ENCODE measurements around the gene MRPL30. TPM values are rescaled to one million over a fixed set of nuclear protein-coding genes. Genes with fewer than 3 reads are reported as not detected.
"Not testable (repeated sequence)": the region's sequence is repeated elsewhere in the genome, so short reads cannot be mapped to it uniquely, and the experiment has no call there.

The MRPL30 gene
- 10 to 100 TPM in 1 of 2 donors, 1 to 10 TPM in 1; 8.9 to 24.5 TPM for total RNA-seq

DNA sequence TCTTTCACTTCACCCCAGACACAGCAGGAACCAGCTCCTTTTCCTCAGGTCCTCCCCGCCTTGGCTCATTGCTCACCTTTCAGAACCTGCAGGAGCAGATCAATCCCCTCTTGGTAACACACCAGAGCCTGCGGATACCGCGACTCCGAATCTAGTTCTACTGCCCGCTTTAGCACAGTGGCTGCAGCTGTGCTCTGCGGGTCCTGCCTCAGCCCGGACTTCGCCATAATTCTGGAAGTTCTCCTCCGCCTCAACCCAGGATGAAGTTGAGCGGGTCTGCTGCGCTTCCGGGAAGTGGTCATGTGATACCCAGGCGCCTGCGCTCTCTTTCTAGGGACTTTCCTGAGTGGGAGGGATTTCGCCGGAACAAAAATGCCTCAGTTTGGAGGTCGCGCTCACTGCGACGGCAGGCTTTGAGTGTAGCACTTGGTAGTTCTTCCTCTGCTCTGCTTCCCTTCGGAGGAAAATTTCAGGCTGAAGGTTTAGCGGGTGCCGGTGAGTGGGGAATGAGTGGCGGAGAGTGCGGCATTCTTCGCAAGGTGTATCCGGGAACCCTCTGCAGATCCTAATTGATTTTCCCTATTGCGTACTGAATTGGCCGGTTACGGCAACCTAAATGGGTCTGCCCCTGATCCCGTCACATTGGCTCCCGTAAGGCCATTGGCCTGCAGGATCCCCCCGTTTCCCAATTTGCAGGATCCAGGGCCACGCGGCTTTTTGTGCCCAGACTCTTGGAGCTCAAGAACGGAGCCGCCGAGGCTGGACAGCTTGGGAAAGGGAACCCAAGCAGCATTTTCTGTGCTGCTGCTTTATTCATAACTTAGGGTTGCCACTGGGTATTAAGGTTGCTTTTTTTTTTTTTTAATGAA lies at the start of gene MRPL30, which contains the start of gene MITD1:
Gene MRPL30 (plus strand): TSS at position 430 of the 869 bp plus-strand sequence. CDS start 5,020 bp downstream, outside the sequence.
Gene MITD1 (minus strand): TSS at position 304 of the 869 bp plus-strand sequence. CDS start 77 bp downstream, at position 227.
- peak within 1 kb of the TSS; percentile 71 for H3K4me3 ChIP-seq
- no peaks in the 10 kb centered on the region for H3K27me3 ChIP-seq (replicated peaks; ENCODE audit: insufficient read depth)
- peak; percentile 68 for DNase-seq (ENCODE audit: low spot score)
- TF ChIP-seq, protein P1, sequence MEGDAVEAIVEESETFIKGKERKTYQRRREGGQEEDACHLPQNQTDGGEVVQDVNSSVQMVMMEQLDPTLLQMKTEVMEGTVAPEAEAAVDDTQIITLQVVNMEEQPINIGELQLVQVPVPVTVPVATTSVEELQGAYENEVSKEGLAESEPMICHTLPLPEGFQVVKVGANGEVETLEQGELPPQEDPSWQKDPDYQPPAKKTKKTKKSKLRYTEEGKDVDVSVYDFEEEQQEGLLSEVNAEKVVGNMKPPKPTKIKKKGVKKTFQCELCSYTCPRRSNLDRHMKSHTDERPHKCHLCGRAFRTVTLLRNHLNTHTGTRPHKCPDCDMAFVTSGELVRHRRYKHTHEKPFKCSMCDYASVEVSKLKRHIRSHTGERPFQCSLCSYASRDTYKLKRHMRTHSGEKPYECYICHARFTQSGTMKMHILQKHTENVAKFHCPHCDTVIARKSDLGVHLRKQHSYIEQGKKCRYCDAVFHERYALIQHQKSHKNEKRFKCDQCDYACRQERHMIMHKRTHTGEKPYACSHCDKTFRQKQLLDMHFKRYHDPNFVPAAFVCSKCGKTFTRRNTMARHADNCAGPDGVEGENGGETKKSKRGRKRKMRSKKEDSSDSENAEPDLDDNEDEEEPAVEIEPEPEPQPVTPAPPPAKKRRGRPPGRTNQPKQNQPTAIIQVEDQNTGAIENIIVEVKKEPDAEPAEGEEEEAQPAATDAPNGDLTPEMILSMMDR (IDR thresholded peaks at IDR 0.05) = no peak
- no peaks in the 10 kb centered on the region for H3K9me3 ChIP-seq
- H3K4me1 ChIP-seq (ENCODE audit: control insufficient read depth in 1 of 2, low read depth in 2 of 2) = peaks cover 24 to 37% of the 10 kb centered on the region in 2 donors
- ATAC-seq (ENCODE audit: insufficient number of reproducible peaks, low FRiP score, low read depth) = peak; percentile 94
- H3K36me3 ChIP-seq = no peaks in the 10 kb centered on the region
- H3K27ac ChIP-seq = peak within 1 kb of the TSS; percentile 33 to 69

DNA sequence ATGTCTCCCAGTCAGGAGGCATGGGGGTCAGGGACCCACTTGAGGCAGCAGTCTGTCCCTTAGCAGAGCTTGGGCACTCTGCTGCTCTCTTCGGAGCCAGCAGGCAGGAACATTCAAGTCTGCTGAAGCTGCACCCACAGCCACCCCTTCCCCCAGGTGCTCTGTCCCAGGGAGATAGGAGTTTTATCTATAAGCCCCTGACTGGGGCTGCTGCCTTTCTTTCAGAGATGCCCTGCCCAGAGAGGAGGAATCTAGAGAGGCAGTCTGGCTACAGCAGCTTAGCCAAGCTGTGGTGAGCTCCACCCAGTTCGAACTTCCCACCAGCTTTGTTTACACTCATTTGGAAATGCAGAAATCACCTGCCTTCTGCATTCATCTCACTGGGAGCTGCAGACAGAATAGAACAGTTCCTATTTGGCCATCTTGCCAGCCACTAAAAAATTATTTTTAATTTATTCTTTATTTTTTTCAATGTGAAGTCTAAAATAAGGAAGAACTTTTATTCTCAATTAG lies 45.9 kb upstream of the MRPL30 start:
- DNase-seq (ENCODE audit: low spot score); H3K27ac ChIP-seq; ATAC-seq (ENCODE audit: insufficient number of reproducible peaks, low FRiP score, low read depth); H3K4me1 ChIP-seq (ENCODE audit: control insufficient read depth in 1 of 2, low read depth in 2 of 2); H3K27me3 ChIP-seq (replicated peaks; ENCODE audit: insufficient read depth); H3K36me3 ChIP-seq; H3K4me3 ChIP-seq: not testable (repeated sequence)
- H3K9me3 ChIP-seq = peaks cover 31% of the 10 kb centered on the region

DNA sequence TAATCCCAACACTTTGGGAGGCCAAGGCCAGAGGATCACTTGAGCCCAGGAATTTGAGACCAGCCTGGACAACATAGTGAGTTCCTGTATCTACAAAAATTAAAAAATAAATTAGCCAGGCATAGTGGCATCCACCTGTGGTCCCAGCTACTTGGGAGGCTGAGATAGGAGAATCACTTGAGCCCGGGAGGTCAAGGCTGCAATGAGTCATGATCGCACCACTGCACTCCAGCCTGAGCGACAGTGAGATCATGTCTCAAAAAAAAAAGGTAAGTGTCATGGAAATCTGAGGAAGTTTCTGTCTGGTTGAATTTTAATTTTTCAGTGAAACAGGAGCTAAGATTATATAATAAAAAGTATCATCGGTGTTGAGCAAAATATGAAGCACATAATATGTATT lies 42.0 kb upstream of the MRPL30 start:
- no peak for DNase-seq (ENCODE audit: low spot score)
- TF ChIP-seq, protein P1 (IDR thresholded peaks at IDR 0.05) = no peak
- Histone ChIP-seq H3K27ac (no peak overlapping the region), H3K4me3 (no peak overlapping the region), H3K9me3 (peaks cover 1% of the 10 kb centered on the region), H3K4me1 (ENCODE audit: control insufficient read depth in 1 of 2, low read depth in 2 of 2) (peaks cover 0 to 11% of the 10 kb centered on the region in 2 donors), H3K36me3 (no peaks in the 10 kb centered on the region), H3K27me3 (replicated peaks; ENCODE audit: insufficient read depth) (no peaks in the 10 kb centered on the region)
- ATAC-seq (ENCODE audit: insufficient number of reproducible peaks, low FRiP score, low read depth) = no peak

DNA sequence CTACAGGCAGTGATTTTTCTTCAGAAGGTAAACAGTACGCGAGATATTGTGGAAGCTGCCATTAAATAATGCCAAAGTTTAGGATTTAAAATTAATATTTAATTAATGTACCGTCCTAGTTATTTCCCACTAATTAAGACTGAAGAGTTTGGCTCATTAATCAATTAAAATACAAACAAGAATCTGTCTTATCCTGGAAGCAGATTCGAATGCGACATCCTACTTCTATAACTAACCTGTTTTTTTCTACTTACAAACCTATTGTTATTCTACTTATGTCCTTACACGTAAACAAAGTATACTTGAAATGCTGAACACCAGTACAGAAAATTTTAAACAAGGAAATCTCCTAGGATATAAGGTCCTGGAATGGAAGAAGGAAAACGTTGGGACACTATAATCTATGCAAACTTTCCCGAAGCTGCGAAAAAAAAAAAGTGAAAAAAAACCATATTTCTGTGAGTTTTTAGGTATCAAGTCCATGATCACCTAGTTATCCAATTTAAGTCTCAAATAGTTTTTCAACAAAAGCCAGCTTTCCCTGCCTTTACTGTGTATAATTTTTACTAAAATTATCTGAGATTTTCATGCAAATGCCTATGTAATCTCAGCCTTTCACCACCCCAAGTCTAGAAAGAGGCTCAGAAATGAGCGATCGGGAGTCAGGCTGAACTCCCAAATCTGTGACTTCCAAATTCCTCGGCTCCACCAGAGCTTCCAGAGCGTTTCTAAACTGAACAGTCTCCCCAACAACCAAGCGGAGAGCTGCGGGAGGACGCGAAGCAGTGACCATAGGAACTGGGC lies 40.7 kb upstream of the MRPL30 start:
- H3K27ac ChIP-seq = peak overlapping the region; percentile 55 to 67
- peaks cover 0 to 11% of the 10 kb centered on the region in 2 donors for H3K4me1 ChIP-seq (ENCODE audit: control insufficient read depth in 1 of 2, low read depth in 2 of 2)
- peak overlapping the region; percentile 82 for H3K4me3 ChIP-seq
- H3K9me3 ChIP-seq = no peaks in the 10 kb centered on the region
- no peaks in the 10 kb centered on the region for H3K36me3 ChIP-seq
- H3K27me3 ChIP-seq (replicated peaks; ENCODE audit: insufficient read depth) = no peaks in the 10 kb centered on the region
- ATAC-seq (ENCODE audit: insufficient number of reproducible peaks, low FRiP score, low read depth) (peak; percentile 45), DNase-seq (ENCODE audit: low spot score) (no peak)
- TF ChIP-seq, protein P1 (IDR thresholded peaks at IDR 0.05) = no peak

DNA sequence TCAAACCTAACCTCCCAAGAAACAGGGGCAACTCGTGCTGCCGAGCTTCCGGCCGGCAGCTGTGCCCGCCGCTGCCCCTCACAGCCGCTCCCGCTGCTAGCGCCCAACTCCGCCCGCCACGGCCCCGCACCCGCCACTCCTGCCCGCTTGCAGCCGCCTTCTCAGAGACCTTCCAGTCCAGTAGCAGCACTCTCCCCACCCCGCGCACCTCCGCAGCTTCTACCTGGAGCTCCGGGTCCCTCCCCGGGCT lies 40.2 kb upstream of the MRPL30 start:
- ATAC-seq (ENCODE audit: insufficient number of reproducible peaks, low FRiP score, low read depth) (no peak), DNase-seq (ENCODE audit: low spot score) (no peak)
- Histone ChIP-seq H3K9me3 (no peaks in the 10 kb centered on the region), H3K36me3 (no peaks in the 10 kb centered on the region), H3K27me3 (replicated peaks; ENCODE audit: insufficient read depth) (no peaks in the 10 kb centered on the region), H3K27ac (peak overlapping the region; percentile 55 to 67), H3K4me1 (ENCODE audit: control insufficient read depth in 1 of 2, low read depth in 2 of 2) (peaks cover 0 to 11% of the 10 kb centered on the region in 2 donors), H3K4me3 (peak overlapping the region; percentile 82)
- TF ChIP-seq, protein P1 (IDR thresholded peaks at IDR 0.05) = no peak

Data from thoracic aorta (tissue), 2 donors.